SK-N-MC (cell line): ENCODE results near the gene SIRT7.

Source experiments
- DNase-seq: peaks from one replicate; pipeline ENCODE4 v3.0.0-alpha.2; 2011; ENCODE audit warnings: low read depth, low spot score
- H3K27ac ChIP-seq: fragments of 200-600 bp; sonication (generic); 2 replicates; pipeline ENCODE4 v1.5.1; 2016; ENCODE audit warnings: mixed run types
- H3K36me3 ChIP-seq: fragments of 200-600 bp; sonication (generic); 2 replicates; pipeline ENCODE4 v1.6.1; 2017; ENCODE audit warnings: antibody characterized with exemption, low read length, mixed read lengths; ENCODE audit not compliant: insufficient read depth
- H3K4me3 ChIP-seq: fragments of 200-600 bp; sonication (generic); 2 replicates; pipeline ENCODE4 v1.5.1; 2016
- H3K9ac ChIP-seq: fragments of 200-600 bp; sonication (generic); 2 replicates; pipeline ENCODE4 v1.8.0; 2017; ENCODE audit warnings: mixed run types, mixed read lengths; ENCODE audit not compliant: insufficient read length
- H3K9me3 ChIP-seq: fragments of 200-600 bp; sonication (generic); 2 replicates; pipeline ENCODE4 v1.6.1; 2017; ENCODE audit warnings: low read depth, mild to moderate bottlenecking, antibody characterized with exemption, low read length, moderate library complexity, mixed read lengths
- EZH2 ChIP-seq: fragments of 200-600 bp; sonication (generic); IDR thresholded peaks from one replicate; pipeline ENCODE4 v1.6.1; 2017; ENCODE audit warnings: antibody characterized with exemption
- FOXP2 ChIP-seq: optimal IDR thresholded peaks from 2 replicates; pipeline ENCODE3; 2011; ENCODE audit warnings: mild to moderate bottlenecking, moderate library complexity; ENCODE audit not compliant: insufficient read depth; ENCODE audit errors: extremely low read length, control extremely low read depth
- POLR2AphosphoS5 ChIP-seq: IDR thresholded peaks from 2 replicates; pipeline ENCODE4 v1.6.1; 2012; ENCODE audit warnings: mild to moderate bottlenecking, low read depth, low read length, borderline replicate concordance

SIRT7 gene

DNA sequence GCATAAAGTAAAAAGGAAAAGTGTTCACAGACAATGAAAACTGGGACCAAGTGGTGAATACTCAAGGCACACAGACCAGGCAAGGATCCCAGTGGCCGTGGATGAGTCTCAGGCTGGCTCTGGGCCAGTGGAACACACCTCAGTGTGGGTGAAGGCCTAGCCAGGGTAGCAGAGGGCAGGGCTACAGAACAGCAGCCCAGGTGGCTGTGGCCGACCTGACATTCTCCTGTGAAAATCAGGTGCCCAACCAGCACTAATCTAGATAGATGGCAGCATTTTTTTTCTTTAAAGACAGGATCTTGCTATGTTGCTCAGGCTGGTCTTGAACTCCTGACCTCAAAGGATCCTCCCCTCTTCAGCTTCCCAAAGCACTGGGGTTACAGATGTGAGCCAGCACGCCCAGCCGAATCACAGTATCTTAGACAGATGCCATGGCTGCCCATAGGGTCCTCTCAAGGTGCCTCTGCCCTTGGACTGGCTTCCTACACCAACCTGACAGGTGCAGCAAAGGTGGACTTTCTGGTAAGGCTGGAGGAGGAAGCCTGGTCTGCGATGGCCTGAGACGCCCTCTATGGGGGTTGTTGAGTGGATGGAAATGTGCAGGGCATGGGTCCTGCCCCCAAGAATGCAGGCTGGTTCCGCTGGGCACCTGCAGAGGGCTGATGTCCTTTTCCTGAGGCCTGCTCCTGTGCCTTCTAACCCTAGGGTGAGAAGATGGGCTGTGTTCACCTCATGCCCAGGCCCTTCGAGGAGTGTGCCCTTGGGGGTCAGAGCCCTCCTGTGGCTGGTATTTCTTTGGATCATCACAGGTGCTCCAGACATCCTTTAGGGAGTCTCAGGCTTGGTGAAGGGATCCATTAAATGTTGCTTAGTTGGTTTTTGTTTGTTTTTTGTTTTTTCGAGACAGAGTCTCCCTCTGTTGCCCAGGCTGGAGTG is 53.9 kb downstream of the SIRT7 start:
- H3K36me3 ChIP-seq, result peaks cover 25% of the 10 kb centered on the region
- no peak for DNase-seq
- no peaks in the 10 kb centered on the region for H3K9me3 ChIP-seq
- no peak for TF ChIP-seq POLR2AphosphoS5
- TF ChIP-seq FOXP2, result no peak
- TF ChIP-seq EZH2, result no peak
- H3K27ac ChIP-seq, result 0 out of 2 replicates have a peak overlapping the region, but pooled peaks have one; percentile 42
- H3K9ac ChIP-seq, result no peak overlapping the region
- no peak overlapping the region for H3K4me3 ChIP-seq

DNA sequence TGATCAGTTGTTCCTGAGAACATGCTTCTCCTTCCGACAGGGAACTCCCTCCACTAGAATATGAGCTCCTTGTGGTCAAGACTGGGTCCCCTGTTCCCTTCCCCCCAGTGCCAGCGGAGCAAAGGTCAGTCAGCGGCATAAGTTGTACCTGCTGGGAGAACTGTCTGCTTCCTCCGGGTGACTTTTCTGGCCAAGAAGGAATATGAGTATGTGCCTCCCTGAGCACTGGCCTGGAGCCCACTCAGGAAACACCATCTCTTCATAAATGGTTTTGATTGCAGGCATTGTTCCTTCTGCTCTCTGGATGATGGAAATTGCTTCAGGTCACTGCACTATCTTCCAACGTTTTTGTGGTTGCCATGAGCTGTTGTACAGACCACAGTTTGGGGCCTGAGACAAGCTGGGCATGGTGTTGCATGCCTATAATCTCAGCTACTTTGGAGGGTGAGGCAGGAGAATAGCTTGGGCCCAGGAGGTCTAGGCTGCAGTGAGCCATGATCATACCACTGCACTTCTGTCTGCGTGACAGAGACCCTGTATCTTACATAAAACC is 54.8 kb downstream of the SIRT7 start:
- peak overlapping the region; percentile 42; the same call in 1 of the 2 replicates for H3K27ac ChIP-seq

More for the DNA sequence above, 54.8 kb downstream of the SIRT7 start:
- Histone ChIP-seq H3K36me3 (peaks cover 25% of the 10 kb centered on the region), H3K4me3 (no peak overlapping the region), H3K9me3 (no peaks in the 10 kb centered on the region), H3K9ac (peak overlapping the region; percentile 28)
- DNase-seq, result no peak
- TF ChIP-seq FOXP2 (no peak), POLR2AphosphoS5 (no peak), EZH2 (no peak)
